ENCODE results near the gene MAGEA3. TPM values are rescaled to one million over a fixed set of nuclear protein-coding genes. Genes with fewer than 3 reads are reported as not detected.
"Not testable (repeated sequence)": the region's sequence is repeated elsewhere in the genome, so short reads cannot be mapped to it uniquely, and the experiment has no call there.

MAGEA3 gene
- total and polyA plus RNA-seq, 8 donors, result not detected

DNA sequence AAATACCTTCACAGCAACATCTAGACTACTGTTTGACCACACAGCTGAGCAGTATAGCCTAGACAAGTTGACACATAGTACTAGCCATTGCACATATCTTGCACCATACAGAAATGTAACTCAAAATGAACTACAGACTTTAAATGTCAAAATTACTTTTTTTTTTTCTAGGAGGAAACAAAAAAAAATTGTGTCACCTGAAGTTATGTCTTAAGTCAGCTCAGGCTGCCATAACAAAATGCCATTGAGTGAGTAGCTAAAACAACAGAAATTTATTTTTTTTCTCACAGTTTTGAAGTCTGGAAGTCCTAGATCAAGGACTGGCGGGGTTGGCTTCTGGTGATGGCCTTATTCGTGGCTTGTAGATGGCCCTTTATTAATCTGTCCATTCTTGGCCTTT is 10.6 kb downstream of the MAGEA3 start, which contains the start of gene CSAG2:
TSS of gene CSAG2 (minus strand) at position 101 of the 400 bp plus-strand sequence. CDS start 161 bp downstream, outside the sequence.
- H3K9me3 ChIP-seq; DNase-seq; H3K4me3 ChIP-seq; intact Hi-C loops (cut with DNase I; ENCODE audit: low total_unique reads); H3K4me1 ChIP-seq; H3K36me3 ChIP-seq; H3K27me3 ChIP-seq; H3K27ac ChIP-seq: not testable (repeated sequence)
- no CpG with 5 or more reads among the region's 2 CpGs for WGBS, 5 donors

DNA sequence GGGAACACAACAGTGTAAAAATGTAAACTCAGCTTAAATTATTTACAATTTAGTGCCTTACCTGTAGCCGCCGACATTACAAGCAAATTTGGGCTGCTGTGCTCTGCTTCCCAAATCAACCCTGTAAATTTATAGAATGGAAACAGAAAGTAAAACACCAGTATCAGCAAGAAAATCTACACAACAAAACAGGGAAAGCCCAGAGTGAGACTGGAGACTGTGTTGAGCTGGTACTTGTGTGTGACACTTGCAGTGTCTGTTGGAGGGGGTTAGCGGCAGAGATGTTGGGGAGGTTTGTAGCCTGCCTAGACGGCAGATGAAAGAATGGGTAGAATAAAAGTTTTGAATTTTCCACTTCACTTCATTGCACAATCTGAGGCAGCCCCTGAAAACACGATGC is 14.6 kb downstream of the MAGEA3 start:
- DNase-seq; H3K27me3 ChIP-seq; H3K27ac ChIP-seq; intact Hi-C loops (cut with DNase I; ENCODE audit: low total_unique reads); H3K4me3 ChIP-seq; H3K36me3 ChIP-seq; H3K4me1 ChIP-seq; H3K9me3 ChIP-seq: not testable (repeated sequence)
- WGBS, 5 donors, result no CpG with 5 or more reads among the region's 5 CpGs

DNA sequence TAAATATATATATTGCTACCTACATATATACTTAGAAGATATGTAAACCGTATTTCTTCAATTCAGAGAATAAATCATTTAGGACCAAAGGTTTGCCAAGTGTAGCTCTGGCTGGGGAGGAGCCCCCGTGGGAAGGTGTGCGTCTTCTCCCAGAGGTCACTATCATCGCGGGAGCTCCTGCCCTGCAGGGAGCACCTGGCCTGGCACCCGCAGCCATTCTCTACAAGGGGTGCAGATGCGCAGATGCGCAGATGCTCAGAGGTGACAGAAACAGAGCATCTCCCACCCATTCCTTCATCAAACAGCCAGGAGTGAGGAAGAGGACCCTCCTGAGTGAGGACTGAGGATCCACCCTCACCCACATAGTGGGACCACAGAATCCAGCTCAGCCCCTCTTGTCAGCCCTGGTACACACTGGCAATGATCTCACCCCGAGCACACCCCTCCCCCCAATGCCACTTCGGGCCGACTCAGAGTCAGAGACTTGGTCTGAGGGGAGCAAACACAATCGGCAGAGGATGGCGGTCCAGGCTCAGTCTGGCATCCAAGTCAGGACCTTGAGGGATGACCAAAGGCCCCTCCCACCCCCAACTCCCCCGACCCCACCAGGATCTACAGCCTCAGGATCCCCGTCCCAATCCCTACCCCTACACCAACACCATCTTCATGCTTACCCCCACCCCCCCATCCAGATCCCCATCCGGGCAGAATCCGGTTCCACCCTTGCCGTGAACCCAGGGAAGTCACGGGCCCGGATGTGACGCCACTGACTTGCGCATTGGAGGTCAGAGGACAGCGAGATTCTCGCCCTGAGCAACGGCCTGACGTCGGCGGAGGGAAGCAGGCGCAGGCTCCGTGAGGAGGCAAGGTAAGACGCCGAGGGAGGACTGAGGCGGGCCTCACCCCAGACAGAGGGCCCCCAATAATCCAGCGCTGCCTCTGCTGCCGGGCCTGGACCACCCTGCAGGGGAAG is 15.5 kb downstream of the MAGEA3 start, which contains the start of gene MAGEA2B:
TSS of gene MAGEA2B (plus strand) at position 814 of the 973 bp plus-strand sequence. CDS start 2,479 bp downstream, outside the sequence.
- intact Hi-C loops (cut with DNase I; ENCODE audit: low total_unique reads); H3K27ac ChIP-seq; H3K4me3 ChIP-seq; H3K9me3 ChIP-seq; H3K4me1 ChIP-seq; DNase-seq; H3K36me3 ChIP-seq; H3K27me3 ChIP-seq: not testable (repeated sequence)
- WGBS, 5 donors, result no CpG with 5 or more reads among the region's 35 CpGs

DNA sequence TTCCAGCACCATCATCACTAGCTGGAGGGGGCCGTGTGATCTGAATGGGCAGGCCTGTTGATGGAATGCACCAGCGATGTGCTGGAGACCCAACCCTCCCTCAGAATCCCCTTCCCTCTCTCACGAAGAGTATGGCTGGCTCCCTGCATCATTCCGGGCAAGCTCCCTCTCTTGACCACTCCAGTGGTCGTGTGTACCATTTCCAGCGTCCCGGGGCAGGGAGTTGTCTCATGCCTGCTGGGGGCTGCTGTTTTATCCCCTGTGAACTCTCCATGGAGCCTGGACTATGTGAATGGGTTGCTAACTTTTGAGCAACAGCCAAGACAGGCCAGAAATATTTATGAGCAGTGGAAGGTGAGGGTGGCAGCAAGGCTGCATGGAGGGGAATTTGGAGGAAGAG is 26.8 kb downstream of the MAGEA3 start:
- no peak overlapping the region for H3K27ac ChIP-seq
- H3K27me3 ChIP-seq, result peaks cover 0 to 4% (median 0%) of the 10 kb centered on the region in 3 donors
- no peaks in the 10 kb centered on the region for H3K36me3 ChIP-seq
- 58 to 73% (median 65%) methylated on average over 6 to 7 of the region's 7 CpGs for WGBS, 5 donors
- no peak overlapping the region for H3K4me3 ChIP-seq
- no peak for DNase-seq
- intact Hi-C loops (cut with DNase I; ENCODE audit: low total_unique reads), result no loop called here
- TF ChIP-seq, protein P1, sequence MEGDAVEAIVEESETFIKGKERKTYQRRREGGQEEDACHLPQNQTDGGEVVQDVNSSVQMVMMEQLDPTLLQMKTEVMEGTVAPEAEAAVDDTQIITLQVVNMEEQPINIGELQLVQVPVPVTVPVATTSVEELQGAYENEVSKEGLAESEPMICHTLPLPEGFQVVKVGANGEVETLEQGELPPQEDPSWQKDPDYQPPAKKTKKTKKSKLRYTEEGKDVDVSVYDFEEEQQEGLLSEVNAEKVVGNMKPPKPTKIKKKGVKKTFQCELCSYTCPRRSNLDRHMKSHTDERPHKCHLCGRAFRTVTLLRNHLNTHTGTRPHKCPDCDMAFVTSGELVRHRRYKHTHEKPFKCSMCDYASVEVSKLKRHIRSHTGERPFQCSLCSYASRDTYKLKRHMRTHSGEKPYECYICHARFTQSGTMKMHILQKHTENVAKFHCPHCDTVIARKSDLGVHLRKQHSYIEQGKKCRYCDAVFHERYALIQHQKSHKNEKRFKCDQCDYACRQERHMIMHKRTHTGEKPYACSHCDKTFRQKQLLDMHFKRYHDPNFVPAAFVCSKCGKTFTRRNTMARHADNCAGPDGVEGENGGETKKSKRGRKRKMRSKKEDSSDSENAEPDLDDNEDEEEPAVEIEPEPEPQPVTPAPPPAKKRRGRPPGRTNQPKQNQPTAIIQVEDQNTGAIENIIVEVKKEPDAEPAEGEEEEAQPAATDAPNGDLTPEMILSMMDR (IDR thresholded peaks at IDR 0.05), result no peak
- no peak for TF ChIP-seq EP300 (IDR thresholded peaks at IDR 0.05)
- TF ChIP-seq POLR2AphosphoS5 (IDR thresholded peaks at IDR 0.05), result no peak
- TF ChIP-seq POLR2A (IDR thresholded peaks at IDR 0.05), result no peak
- no peaks in the 10 kb centered on the region for H3K9me3 ChIP-seq
- no peaks in the 10 kb centered on the region for H3K4me1 ChIP-seq

DNA sequence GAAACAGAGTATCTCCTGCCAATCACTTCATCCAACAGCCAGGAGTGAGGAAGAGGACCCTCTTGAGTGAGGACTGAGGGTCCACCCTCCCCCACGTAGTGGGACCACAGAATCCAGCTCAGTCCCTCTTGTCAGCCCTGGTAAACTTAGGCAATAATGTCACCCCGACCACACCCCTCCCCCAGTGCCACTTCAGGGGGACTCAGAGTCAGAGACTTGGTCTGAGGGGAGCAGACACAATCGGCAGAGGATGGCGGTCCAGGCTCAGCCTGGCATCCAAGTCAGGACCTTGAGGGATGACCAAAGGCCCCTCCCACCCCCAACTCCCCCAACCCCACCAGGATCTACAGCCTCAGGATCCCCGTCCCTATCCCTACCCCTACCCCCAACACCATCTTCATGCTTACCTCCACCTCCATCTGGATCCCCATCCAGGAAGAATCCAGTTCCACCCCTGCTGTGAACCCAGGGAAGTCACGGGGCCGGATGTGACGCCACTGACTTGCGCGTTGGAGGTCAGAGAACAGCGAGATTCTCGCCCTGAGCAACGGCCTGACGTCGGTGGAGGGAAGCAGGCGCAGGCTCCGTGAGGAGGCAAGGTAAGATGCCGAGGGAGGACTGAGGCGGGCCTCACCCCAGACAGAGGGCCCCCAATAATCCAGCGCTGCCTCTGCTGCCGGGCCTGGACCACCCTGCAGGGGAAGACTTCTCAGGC is 34.8 kb downstream of the MAGEA3 start, which contains the start of the genes CSAG1 and MAGEA12:
TSS of gene CSAG1 (minus strand) at position 461 of the 715 bp plus-strand sequence. CDS start 1,261 bp downstream, outside the sequence.
TSS of gene MAGEA12 (plus strand) at position 497 of the 715 bp plus-strand sequence. CDS start 2,405 bp downstream, outside the sequence.
- Histone ChIP-seq H3K36me3 (no peaks in the 10 kb centered on the region), H3K4me3 (no peak within 1 kb of the TSS), H3K27ac (no peak within 1 kb of the TSS), H3K27me3 (no peaks in the 10 kb centered on the region), H3K9me3 (no peaks in the 10 kb centered on the region), H3K4me1 (no peaks in the 10 kb centered on the region)
- no peak for DNase-seq
- intact Hi-C loops (cut with DNase I; ENCODE audit: low total_unique reads), result no loop called here
- WGBS, 5 donors, result 75 to 93% (median 83%) methylated on average over 4 to 20 of the region's 21 CpGs
- TF ChIP-seq, protein P1 (IDR thresholded peaks at IDR 0.05), result no peak
- TF ChIP-seq POLR2A (IDR thresholded peaks at IDR 0.05) (no peak), EP300 (IDR thresholded peaks at IDR 0.05) (no peak), POLR2AphosphoS5 (IDR thresholded peaks at IDR 0.05) (no peak)

DNA sequence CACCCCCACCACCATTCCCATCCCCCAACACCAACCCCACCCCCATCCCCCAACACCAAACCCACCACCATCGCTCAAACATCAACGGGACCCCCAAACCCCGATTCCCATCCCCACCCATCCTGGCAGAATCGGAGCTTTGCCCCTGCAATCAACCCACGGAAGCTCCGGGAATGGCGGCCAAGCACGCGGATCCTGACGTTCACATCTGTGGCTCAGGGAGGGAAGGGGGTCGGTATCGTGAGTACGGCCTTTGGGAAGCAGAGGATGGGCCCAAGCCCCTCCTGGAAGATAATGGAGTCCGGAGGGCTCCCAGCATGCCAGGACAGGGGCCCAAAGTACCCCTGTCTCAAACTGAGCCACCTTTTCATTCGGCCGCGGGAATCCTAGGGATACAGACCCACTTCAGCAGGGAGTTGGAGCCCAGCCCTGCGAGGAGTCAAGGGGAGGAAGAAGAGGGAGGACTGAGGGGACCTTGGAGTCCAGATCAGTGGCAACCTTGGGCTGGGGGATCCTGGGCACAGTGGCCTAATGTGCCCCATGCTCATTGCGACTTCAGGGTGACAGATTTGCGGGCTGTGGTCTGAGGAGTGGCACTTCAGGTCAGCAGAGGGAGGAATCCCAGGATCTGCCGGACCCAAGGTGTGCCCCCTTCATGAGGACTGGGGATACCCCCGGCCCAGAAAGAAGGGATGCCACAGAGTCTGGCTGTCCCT is 35.7 kb downstream of the MAGEA3 start:
- H3K27ac ChIP-seq; H3K27me3 ChIP-seq; intact Hi-C loops (cut with DNase I; ENCODE audit: low total_unique reads); H3K4me3 ChIP-seq; H3K36me3 ChIP-seq; DNase-seq; H3K9me3 ChIP-seq; H3K4me1 ChIP-seq: not testable (repeated sequence)
- 89 to 99% (median 94%) methylated on average over 10 to 22 of the region's 22 CpGs for WGBS, 5 donors
